Dendritic cell treated with granulocyte-macrophage colony-stimulating factor and Interleukin-4, amounts not matched to agents 40 ng/mL and 50 ng/mL, for 4 days (primary cell): Measurements from ENCODE around the gene COL4A2.

Source experiments
- H3K27ac Mint-ChIP-seq: one replicate; pipeline ENCODE4 v1.8.0; 2022; ENCODE audit warnings: mild to moderate bottlenecking, mixed read lengths
- H3K27me3 Mint-ChIP-seq: one replicate; pipeline ENCODE4 v1.8.0; 2022; ENCODE audit warnings: mild to moderate bottlenecking, mixed read lengths
- H3K36me3 Mint-ChIP-seq: one replicate; pipeline ENCODE4 v1.8.0; 2022; ENCODE audit warnings: low read depth, mixed read lengths
- H3K4me1 Mint-ChIP-seq: one replicate; pipeline ENCODE4 v1.8.0; 2022; ENCODE audit warnings: low read depth, mixed read lengths
- H3K4me3 Mint-ChIP-seq: one replicate; pipeline ENCODE4 v1.8.0; 2022; ENCODE audit warnings: mild to moderate bottlenecking, moderate library complexity, mixed read lengths
- H3K9me3 Mint-ChIP-seq: one replicate; pipeline ENCODE4 v1.8.0; 2022; ENCODE audit warnings: mixed read lengths
- intact Hi-C: fragments of 100-400 bp; cut with micrococcal nuclease; formaldehyde crosslinking; loops from one replicate; pipeline ENCODE4 v1.15.0; 2022

COL4A2 gene

DNA sequence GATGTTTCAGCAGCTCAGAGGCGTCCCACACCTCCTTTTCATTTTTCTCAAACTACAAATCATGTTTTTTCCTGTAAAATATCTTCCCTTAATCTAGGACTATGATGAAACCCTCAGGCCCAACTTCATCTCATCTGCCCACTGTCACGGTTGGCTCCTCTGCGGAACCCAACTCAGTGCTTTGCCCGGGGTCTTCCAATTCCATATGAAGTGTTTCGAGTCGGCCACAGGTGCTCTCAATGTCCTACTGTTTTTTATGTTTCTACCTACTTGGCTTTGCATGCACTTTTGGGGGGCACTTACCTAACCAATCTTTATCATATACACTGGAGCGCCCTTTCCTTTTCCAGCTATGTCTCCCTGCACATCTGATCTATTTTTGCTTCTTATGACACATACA is 28.2 kb upstream of the COL4A2 start:
- Mint-ChIP-seq H3K27ac (no peak overlapping the region), H3K36me3 (no peaks in the 10 kb centered on the region), H3K4me3 (no peak overlapping the region), H3K27me3 (peaks cover 7% of the 10 kb centered on the region), H3K4me1 (no peaks in the 10 kb centered on the region), H3K9me3 (no peaks in the 10 kb centered on the region)
- intact Hi-C loops, result no loop called here

DNA sequence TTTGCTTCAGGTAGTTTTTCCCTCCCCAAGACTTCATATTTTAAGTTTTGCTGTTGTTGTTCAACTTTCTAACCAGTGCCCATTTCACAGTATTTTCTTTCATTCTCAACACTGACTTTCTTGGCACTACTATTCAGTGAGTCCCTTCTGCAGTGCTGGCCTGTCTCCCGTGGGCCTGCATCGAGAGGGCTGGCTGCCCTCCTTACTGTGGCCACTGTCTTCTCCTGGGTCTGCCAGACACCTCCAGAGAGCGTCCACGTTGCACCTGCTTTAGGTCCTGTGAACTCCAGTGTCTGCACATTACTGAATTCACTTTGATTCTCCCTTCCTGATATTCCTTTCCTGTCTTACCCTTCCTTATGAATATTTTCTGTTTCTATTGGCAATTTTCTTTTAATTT is 27.4 kb upstream of the COL4A2 start:
- H3K36me3 Mint-ChIP-seq, result no peaks in the 10 kb centered on the region
- no peaks in the 10 kb centered on the region for H3K4me1 Mint-ChIP-seq
- H3K4me3 Mint-ChIP-seq, result no peak overlapping the region
- H3K27me3 Mint-ChIP-seq, result peaks cover 7% of the 10 kb centered on the region
- no peak overlapping the region for H3K27ac Mint-ChIP-seq
- intact Hi-C loops, result no loop called here
- H3K9me3 Mint-ChIP-seq, result no peaks in the 10 kb centered on the region

DNA sequence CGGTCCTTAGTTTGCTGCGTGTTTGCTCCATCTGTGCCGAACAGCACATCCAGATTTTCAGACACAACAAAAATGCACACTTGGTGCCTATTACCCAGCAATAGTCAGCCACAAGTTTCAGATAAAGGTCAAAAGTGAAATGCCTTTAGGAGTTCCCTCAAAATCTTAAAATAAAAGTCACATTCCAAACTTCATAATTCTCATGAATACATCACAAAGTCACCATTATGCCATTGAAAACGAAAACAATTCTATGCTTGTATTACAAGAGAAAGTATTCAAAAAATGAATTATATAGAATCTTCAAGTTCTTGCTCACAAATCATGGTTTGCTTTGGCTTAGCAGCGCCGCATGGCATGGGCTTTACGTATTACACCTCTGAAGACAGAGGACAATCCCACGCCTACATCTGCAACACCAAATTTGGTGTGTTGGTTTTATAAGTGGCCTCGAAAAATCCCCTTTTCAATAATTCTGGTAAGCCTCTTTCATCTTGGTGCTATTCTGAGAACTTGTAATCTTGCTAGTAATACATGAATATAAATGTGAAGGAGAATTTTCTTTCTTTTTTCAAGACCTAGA is 26.8 kb upstream of the COL4A2 start:
- no peaks in the 10 kb centered on the region for H3K4me1 Mint-ChIP-seq
- H3K36me3 Mint-ChIP-seq, result no peaks in the 10 kb centered on the region
- no peak overlapping the region for H3K27ac Mint-ChIP-seq
- no peaks in the 10 kb centered on the region for H3K9me3 Mint-ChIP-seq
- H3K27me3 Mint-ChIP-seq, result peaks cover 7% of the 10 kb centered on the region
- intact Hi-C loops, result no loop called here
- no peak overlapping the region for H3K4me3 Mint-ChIP-seq

DNA sequence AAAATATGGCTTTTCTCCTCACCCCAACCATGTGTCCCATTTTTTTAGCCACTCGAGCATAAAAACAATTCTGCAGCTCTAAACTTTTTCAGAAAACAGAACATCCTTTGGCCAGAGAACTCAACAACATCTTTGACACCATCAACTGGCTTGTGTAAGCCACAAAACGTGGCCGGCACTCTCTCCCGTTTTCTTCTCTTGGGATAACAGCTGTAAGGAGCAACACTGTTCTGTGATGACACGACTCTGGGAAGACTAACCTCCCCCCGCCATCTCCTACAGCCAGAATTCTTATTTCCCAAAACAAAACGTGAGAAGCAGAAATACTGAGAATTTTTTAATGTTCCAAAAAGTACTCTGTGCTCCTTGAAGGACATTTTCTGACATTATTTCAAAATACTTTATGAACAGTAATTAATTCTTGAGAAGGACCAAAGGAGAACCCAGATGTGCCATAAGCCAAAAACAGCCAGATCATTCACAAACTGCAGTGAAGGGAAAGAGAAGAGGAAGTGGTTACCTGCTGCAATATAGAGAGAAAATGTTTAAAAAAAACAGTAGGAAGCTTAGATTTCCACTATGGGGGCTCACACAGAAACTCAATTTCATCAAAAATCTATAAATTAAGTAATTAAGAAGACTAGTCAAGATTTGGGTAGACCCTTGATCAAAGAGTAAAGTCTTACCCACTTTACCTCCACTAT is 25.9 kb upstream of the COL4A2 start:
- Mint-ChIP-seq H3K36me3 (no peaks in the 10 kb centered on the region), H3K27ac (no peak overlapping the region), H3K4me3 (no peak overlapping the region), H3K4me1 (no peaks in the 10 kb centered on the region), H3K27me3 (peaks cover 7% of the 10 kb centered on the region), H3K9me3 (no peaks in the 10 kb centered on the region)
- intact Hi-C loops, result no loop called here

DNA sequence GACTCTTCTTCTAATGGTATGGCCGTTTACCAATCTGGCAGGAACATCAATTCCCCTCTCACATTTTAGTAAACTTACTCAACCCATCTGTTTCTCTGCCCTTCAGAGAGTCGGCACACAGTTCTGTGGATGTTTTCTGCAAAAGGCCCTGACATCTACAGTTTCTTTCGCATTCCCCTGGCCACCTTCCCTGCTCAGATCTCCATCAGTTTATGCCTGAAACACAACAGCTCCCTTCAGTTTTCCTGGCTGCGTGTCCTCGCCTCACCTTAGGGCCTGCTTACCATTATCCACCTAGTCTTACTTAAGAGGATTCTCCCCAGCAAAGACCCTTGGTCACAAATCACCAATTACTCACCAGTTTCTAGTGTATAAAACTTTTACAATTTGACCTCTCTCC is 25.3 kb upstream of the COL4A2 start:
- peaks cover 7% of the 10 kb centered on the region for H3K27me3 Mint-ChIP-seq
- no peaks in the 10 kb centered on the region for H3K36me3 Mint-ChIP-seq
- no peaks in the 10 kb centered on the region for H3K9me3 Mint-ChIP-seq
- H3K4me3 Mint-ChIP-seq, result no peak overlapping the region
- no peak overlapping the region for H3K27ac Mint-ChIP-seq
- H3K4me1 Mint-ChIP-seq, result no peaks in the 10 kb centered on the region
- intact Hi-C loops, result no loop called here

DNA sequence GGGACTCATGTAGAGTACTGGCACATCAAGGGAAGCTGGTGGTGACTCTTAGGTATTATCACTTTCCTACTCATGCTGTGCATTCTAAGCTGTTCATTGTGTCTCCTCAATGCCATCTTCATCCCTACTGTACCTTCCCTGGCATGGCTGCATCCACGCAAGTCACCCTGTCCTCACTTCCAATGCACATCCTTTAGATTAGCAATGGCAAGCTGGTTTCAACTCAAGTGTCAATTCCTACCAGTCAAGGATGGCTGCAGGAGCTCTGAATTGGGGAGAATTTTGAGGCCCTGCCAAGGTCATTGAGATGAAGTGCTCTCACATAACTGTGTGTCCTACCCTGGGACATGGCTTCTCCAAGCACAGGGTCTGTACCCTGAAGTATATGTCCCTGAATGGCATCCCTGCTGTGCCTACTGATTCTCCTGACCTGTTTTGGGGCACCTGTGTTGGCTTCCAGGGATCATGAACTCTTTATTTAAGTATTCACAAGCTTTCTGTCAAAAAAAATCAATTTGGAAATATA is 24.7 kb upstream of the COL4A2 start:
- Mint-ChIP-seq H3K4me1 (no peaks in the 10 kb centered on the region), H3K9me3 (no peaks in the 10 kb centered on the region), H3K36me3 (no peaks in the 10 kb centered on the region), H3K4me3 (no peak overlapping the region), H3K27me3 (peaks cover 7% of the 10 kb centered on the region), H3K27ac (no peak overlapping the region)
- intact Hi-C loops, result no loop called here

DNA sequence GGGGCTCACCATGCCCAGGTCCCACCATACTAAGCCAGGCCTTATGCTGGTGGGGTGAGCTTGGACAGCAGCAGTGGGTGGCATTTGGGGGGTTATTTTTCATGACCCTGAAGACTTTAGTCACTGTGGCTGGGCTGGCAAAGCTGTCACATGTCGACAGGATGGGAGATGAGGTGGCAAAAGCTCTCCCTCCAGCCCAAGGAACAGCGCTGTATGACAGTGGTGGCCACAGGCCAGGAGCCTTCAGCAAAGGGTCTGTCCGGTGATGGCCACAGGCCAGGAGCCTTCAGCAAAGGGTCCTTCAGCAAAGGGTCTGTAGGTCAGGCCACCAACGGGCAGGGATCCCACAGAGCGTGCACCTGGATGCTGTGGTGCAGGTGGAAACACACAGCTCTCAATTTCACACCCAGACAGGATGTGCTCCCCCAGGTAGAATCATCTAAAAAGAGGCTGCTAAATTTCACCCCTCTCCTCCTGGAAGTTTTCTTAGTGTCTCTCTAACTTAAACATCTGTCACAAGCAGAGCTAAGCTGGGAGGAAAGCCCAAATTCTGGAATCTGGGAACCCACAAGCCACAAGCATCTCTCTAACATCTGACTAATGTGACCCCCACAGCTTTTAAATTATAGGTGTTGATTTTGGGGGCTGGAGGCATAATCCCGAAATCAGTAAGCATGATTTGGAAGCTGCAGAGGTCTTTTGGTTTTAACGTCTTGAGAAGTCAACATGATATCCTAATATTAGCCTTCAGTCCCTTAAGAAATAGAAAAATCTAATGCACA is 23.2 kb upstream of the COL4A2 start:
- Mint-ChIP-seq H3K27ac (no peak overlapping the region), H3K4me1 (no peaks in the 10 kb centered on the region), H3K27me3 (peaks cover 5% of the 10 kb centered on the region), H3K9me3 (no peaks in the 10 kb centered on the region), H3K36me3 (no peaks in the 10 kb centered on the region), H3K4me3 (no peak overlapping the region)
- intact Hi-C loops, result no loop called here

DNA sequence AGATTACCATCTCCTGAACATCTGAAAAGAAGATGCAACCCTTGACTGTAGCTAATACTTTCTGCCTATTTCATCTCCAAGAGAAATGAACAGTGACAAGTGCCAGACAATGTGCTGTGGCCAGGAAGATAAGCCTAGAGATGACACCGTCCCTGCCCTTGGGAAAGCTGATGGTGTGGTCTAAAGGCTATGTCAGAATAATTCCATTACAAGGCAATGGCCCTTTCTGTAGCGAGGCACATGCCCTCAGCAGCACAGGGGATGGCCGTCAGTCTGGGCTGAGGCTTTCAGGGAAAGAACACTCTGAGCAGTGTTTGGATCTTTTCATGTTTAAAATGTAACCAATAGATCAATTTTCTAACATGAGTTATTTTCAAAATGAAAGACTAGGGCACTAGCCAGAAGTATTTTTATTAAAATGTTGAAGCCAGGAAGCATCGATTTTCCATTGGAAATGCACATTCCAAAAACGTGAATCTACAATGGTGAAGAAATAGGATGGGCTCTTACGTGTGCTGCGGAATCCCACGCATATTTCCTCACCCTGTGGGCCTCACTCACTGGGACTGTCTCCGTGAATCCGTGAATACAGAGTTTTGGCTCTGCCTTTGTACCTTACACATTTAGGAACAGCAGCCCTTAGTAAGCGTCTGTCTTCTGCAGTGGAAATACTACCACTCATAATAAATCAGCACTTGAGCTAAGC is 22.2 kb upstream of the COL4A2 start:
- intact Hi-C loops, result no loop called here
- no peak overlapping the region for H3K27ac Mint-ChIP-seq
- H3K27me3 Mint-ChIP-seq, result peaks cover 2% of the 10 kb centered on the region
- H3K9me3 Mint-ChIP-seq, result no peaks in the 10 kb centered on the region
- no peak overlapping the region for H3K4me3 Mint-ChIP-seq
- no peaks in the 10 kb centered on the region for H3K4me1 Mint-ChIP-seq
- no peaks in the 10 kb centered on the region for H3K36me3 Mint-ChIP-seq

DNA sequence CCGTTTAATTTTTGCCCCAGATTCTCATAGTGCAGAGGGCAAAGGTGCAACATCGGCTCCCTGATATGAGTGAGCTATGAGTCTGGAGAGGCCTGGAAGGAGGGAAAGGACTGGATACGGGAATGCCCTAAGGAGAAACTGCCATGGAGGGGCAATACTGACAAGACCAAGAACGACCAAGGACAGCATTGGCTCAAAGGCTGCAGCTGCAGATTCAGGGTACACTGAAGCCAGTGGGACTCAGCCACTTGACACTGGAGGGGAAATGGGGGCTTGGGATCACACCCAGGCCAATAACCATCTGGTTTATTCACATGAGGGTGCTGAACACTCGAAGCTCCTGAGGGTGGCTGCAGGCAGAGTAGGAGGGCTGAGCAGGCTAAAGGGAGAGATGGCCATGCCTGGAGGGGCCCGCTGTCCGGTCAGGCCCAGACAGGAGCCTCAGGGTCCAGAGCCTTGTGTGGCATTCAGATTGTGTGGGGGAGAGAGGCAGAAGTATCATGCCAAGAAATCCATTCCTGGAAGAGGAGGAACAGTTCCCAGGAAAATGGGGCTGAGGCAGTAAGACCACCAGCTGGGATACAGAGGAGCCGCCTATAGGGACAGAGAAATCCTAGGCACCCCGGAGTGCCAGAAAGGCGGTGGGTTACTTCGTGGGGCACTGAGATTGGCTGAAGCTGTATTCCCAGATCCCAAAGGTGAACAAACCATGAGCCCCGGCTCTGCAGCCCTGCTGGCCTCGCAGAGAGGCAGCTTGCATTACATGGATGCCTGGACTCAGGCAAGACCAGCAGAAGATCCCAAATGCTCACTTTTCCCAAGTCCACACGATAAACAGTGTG is 20.9 kb upstream of the COL4A2 start:
- intact Hi-C loops, result no loop called here
- Mint-ChIP-seq H3K36me3 (no peaks in the 10 kb centered on the region), H3K4me3 (no peak overlapping the region), H3K4me1 (no peaks in the 10 kb centered on the region), H3K27me3 (peaks cover 3% of the 10 kb centered on the region), H3K27ac (no peak overlapping the region), H3K9me3 (no peaks in the 10 kb centered on the region)

DNA sequence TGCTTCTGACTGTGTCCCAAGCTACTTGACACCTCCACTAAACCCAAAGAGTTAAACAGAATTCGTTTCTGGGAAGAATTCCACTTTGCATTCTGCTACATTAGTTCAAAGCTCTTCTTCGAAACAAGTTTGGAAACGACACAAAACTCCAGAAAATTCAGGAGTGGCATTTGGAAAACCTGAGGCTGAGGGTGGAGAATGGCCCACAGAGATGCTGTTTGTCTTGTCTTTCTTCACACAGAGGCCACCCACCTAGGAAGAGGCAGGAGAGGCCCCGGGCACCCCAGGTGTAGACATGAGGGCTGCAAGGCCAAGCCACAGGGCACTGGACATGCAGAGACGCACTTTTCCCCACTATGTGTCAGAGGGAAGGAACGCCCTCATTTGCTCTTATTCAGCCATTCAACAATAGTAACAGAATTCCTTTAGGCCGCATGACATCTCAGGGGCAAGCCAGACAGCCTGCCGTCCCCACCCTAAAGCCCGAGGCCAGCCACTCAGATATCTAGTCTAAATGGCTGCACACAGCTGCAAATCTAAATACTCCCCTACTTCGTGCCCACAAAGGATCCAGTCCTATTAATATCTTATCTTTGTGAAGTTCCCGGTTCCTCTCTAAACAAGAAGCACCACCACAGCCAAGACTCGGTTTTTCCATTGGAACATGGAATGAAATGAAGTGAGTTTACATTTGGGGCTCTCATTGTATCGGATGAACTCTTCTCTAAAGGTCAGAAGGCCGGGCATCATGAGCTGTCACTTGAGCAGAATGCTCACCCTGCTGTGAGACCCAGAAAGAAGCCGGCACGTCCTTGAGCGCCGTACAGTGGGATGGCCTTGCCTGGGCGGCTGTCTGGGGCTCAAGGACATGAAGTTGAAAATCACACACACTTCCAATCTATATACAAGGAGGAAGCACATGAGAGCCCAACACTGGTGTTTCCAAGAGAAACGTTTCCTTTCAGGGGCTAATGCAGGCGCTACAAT is 20.0 kb upstream of the COL4A2 start:
- intact Hi-C loops, result no loop called here
- Mint-ChIP-seq H3K4me1 (no peaks in the 10 kb centered on the region), H3K27ac (no peak overlapping the region), H3K27me3 (peaks cover 3% of the 10 kb centered on the region), H3K36me3 (no peaks in the 10 kb centered on the region), H3K4me3 (no peak overlapping the region), H3K9me3 (no peaks in the 10 kb centered on the region)

DNA sequence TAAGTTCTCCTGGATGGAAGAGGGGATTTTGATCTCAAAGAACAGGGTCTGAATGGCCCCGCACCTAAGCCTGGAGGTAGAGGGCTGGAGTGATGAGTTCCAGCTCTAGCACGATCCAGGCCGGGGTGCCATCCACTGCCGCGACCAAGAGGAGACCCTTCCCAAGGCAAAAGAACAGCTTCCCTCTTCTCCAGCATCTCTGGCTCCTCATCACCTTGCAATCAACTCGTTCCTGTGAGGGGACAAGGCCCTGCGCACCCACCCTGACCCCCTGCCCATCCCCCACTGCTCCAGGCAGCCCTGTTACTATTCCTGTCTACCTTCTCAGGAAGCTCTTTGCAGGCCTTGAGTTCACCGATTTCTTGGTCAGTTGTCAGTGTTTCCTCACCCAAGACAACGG is 17.9 kb upstream of the COL4A2 start:
- Mint-ChIP-seq H3K27ac (no peak overlapping the region), H3K4me3 (no peak overlapping the region), H3K4me1 (no peaks in the 10 kb centered on the region), H3K27me3 (peaks cover 4% of the 10 kb centered on the region), H3K36me3 (no peaks in the 10 kb centered on the region), H3K9me3 (no peaks in the 10 kb centered on the region)
- intact Hi-C loops, result no loop called here

DNA sequence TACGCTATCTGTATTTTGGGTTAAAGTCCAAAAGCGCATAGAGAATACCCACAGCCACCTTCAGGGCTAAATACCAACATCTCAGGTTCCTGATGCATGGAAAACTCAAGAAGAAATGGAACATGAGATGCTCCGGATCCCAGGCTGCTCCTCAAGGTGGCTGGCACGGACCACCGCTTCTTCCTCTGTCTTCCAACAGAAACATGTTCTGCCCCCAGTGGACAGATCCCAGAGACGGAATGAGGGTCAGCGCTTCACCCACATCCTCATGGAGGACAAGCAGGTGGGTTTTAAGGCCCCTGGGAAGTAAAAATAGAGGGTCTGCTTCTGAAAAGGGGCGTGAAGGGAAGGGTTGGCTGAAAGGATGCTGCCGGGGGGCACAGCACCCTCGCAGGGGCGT is 17.4 kb upstream of the COL4A2 start:
- no peaks in the 10 kb centered on the region for H3K9me3 Mint-ChIP-seq
- no peaks in the 10 kb centered on the region for H3K36me3 Mint-ChIP-seq
- H3K27me3 Mint-ChIP-seq, result peaks cover 4% of the 10 kb centered on the region
- intact Hi-C loops, result no loop called here
- no peak overlapping the region for H3K4me3 Mint-ChIP-seq
- no peak overlapping the region for H3K27ac Mint-ChIP-seq
- H3K4me1 Mint-ChIP-seq, result no peaks in the 10 kb centered on the region
